GM12872 (cell line): ENCODE measurements around the gene ITLN1.

ENCODE experiments used
- CTCF ChIP-seq: IDR thresholded peaks from 3 replicates; pipeline ENCODE4 v1.5.1; 2011; ENCODE audit warnings: low read depth, mild to moderate bottlenecking, low read length, moderate library complexity; ENCODE audit not compliant: insufficient read depth

ITLN1 gene

DNA sequence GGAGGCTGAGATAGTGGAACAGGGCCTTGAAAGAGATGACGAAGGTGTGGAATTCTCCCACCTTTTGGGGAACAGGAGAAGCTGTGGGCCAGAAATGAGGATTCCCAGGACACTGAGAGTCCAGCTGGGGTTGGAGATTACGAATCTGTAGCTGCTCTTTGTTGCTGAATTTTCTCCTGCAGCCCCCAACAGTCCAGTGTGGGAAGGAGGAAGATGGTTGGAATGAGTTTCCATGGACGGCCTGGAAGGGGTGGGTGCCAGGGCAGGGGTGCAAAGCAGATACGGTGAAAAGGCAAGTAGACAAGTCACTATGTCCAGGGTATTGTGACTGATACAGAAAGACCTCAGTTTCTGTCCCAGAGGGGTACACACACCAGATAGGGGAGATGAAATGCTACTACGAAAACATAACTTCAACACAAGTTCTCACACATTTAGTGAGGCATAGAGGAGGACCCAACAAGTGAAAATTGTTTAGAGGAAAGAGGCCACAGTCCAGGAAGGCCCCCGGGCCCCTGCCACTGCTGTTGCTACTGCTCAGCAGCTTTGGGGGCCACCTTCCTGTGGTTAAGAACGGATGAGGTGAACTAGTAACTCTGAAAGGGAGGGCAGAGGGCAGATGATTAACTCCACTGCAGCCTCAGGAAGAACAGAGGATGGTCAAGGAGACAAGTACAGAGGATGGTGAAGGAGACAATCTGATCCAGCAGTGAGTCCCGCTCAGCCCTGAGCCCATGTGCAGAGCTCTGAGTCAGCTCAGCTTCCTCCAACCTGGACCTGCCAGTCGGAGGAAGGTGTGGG lies 29.6 kb downstream of the ITLN1 start:
- TF ChIP-seq CTCF = no peak

- TF ChIP-seq CTCF = no peak
Observed at GRCh38 chr1:160853754-160854153, 31.2 kb downstream of the ITLN1 start.

DNA sequence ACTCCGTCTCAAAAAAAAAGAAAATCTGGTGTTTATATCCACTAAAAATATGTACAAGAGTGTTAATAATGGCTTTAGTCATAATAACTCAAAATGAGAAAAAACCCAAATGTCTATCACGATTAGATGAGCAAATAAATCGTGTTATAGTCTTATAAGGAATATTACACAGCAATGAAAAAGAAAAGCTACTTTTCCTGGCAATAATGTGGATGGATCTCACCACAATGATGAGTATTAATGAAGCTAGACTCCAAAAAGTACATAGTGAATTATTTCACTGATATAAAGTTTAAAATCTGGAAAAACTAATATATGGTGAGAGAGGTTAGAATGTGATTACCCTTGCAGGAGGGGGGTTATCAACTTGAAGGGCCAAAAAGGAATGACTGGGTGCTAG lies 32.0 kb downstream of the ITLN1 start:
- TF ChIP-seq CTCF = no peak

GRCh38 chr1:160850993-160851392 lies 34.0 kb downstream of the ITLN1 start:
- no peak for TF ChIP-seq CTCF

DNA sequence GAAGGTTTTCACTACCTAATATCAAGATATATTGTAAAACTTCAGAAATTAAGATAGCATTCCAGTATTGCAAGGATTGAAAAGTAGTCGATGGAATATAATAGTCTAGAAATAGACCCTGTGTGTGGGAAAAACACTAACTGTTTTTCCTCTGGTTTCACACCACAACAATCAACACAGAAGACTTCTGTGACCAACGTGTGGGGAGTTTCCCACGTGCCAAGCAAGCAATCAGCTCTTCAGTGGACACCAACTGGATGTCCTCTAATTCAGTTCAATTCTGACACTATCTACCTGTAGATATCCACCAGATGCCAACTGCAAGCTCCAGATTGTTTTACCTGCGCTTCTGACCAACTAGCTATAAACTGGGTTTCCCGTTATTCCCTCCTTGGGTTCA lies 34.4 kb downstream of the ITLN1 start:
- TF ChIP-seq CTCF = no peak

GRCh38 chr1:160846281-160846680 lies 38.7 kb downstream of the ITLN1 start:
- TF ChIP-seq CTCF = no peak

GRCh38 chr1:160844447-160845232 lies 40.3 kb downstream of the ITLN1 start:
- TF ChIP-seq CTCF = no peak
